ENCODE data around the gene OXLD1.

The OXLD1 gene

GRCh38 chr17:81666342-81667191, at the start of gene OXLD1, which contains the start of gene CCDC137:
Gene OXLD1 (minus strand): TSS chr17:81666605. CDS start chr17:81666577, 28 bp downstream.
Gene CCDC137 (plus strand): TSS chr17:81666737. CDS start chr17:81666767, 30 bp downstream.
- peak; percentile 89 for DNase-seq (ENCODE audit: low read depth)

DNA sequence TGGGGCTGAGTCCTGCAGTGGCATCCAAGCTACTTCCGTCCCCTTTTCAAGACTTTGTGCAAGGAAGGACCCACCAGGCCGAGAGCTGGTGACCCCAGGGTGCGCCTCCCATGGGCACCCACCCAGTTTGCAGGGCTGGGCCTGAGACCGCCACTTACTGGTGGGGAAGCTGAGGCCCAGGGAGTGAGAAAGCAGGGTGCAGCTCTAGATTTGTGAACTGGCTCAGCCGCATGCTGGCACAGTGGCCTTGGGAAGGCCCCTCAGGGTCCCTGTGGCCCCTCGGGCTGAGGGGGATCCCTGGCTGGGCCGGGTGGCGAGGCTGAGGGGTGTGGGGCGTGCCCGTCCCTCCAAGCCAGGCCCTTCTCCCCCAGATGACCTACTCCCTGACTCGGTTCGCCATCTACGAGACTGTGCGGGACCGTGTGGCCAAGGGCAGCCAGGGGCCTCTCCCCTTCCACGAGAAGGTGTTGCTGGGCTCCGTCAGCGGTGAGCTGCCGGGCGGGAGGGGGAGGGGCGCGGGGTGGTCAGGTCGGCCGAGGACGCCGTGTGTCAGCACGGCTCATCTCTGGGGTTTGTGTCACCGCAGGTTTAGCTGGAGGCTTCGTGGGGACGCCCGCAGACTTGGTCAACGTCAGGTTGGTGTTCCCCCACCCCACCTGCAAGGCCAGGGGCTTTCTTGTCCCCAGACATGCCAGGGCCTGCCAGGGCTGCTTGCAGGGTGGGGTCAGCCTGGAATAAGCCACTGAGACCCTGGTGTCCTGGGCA, 48.9 kb upstream of the OXLD1 start:
- no peak for DNase-seq (ENCODE audit: low read depth)

DNA sequence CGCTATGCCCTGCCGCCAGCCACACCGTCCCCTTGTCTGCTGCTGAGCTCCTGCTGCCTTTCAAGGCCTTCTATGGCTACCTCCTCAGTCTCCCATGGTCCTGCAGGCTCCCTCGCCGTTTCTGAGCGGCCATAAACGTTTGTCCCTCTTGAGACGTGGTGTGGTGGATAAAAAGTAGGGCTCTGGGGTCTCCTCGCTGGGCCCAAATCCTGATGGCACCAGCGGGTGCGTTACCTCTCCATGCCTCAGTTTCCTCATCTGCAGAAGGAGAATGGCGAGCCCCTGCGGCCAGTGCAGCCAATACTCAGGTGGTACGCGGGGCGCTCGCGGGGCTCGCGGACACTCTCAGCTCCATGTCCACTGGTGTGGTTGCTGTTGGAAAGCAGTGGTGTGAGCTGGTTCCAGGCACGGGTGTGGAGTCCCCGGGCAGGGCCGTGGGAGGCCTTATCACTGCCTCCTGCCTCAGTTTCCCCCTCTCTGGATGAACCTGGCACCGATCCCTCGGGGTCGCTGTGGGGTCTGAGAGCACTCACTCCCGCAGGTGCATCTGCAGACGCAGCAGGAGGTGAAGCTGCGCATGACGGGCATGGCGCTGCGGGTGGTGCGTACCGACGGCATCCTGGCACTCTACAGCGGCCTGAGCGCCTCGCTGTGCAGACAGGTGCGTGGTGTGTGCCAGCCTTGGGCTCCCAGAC, 48.2 kb upstream of the OXLD1 start:
- no peak for DNase-seq (ENCODE audit: low read depth)

DNA sequence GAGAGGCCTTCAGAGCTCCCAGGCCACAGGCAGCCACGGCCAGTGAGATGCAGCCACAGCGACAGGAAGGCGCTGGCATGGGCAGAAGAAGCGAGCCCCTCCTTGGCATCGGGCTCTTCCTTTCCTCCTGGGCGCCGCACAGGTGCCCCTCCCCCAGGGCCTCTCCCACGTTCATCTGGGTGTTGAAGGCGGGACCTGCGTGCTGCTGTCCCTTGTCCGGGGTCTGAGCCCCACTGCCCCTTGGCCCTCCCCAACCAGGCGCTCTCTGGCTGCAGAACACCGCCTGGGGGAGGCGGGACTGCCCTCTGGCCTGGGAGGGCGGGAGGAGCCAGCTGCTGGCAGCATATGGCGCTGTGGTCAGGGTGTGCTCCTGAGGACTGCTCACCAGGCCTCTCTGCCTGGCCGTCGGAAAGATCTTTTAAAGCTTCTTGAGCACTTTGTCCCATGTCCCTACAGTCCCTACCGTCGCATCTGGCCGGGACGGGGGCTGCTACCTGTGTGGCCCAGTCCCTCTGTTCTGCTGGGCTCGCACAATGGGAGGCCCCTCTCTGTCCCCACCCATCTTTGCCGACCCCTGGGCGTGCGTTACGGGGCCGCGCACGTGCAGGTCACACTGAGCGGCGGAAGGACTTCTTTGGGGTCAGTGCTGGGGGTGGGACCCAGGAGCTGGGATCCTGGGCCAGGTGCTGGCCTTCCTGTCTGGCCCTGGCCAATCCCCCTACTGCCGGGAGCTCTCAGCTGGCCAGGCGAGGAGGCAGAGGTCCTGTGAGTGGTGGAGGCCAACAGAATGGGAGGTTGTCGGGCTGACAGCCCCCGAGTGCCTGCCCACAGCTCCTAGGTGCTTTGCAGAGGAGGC, 47.4 kb upstream of the OXLD1 start:
- DNase-seq (ENCODE audit: low read depth): no peak

DNA sequence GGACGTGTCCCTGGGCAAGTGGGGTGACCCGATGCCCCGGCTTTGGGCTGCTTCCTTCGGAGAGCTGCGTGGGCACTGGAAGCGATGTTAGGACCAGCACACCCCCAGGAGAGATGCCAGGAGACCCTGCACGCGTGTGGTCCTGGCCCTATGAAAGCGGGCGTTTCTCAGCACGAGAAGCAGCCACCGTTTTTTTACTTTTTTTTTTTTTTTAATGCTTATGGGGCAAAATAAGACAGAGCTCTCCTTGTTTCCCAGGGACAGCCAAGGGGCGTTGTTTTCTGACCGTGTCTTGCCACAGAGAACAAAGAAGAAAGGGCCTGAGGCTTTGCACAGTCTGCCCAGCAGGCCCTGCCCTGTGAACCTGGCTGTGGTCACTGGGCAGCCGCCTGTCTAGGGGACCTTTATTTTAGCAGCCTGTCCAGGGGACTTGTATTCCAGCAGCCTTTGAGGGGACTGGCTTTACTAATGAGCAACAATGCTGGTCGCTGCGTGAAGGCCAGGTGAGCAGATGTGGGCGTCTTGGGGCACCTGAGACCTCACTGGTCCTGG, 46.7 kb upstream of the OXLD1 start:
- DNase-seq (ENCODE audit: low read depth): no peak

- no peak for DNase-seq (ENCODE audit: low read depth)
These were observed 46.1 kb upstream of the OXLD1 start for GRCh38 chr17:81712468-81713003.

- DNase-seq (ENCODE audit: low read depth): peak; percentile 41
These were observed 45.5 kb upstream of the OXLD1 start, which contains the start of gene SLC25A10 for GRCh38 chr17:81711814-81712467. Gene SLC25A10 (plus strand): TSS chr17:81712284. CDS start chr17:81712427, 143 bp downstream.

GRCh38 chr17:81710514-81711308, 44.3 kb upstream of the OXLD1 start:
- DNase-seq (ENCODE audit: low read depth): no peak

DNA sequence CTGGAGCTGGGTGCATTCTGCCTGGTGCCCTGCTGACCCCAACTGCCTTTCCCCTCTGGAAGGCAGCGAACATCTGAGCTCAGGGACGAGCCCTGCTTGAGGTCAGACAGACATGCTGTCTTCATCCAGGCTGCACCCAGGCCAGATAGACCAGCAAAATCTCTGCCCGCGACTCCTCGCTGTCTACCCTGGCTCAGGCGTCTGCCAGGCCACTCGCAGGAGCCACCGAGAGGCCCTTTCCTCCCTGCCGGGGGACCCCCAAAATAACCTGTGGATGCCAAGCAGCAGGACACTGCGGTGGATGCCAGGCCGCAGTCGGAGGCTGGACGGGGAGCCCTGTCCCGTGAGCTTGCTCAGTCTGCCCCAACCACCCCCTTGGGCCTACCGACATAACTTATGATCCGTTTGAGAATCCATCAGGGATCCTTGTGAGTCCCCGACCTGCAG, 42.4 kb upstream of the OXLD1 start:
- no peak for DNase-seq (ENCODE audit: low read depth)

DNA sequence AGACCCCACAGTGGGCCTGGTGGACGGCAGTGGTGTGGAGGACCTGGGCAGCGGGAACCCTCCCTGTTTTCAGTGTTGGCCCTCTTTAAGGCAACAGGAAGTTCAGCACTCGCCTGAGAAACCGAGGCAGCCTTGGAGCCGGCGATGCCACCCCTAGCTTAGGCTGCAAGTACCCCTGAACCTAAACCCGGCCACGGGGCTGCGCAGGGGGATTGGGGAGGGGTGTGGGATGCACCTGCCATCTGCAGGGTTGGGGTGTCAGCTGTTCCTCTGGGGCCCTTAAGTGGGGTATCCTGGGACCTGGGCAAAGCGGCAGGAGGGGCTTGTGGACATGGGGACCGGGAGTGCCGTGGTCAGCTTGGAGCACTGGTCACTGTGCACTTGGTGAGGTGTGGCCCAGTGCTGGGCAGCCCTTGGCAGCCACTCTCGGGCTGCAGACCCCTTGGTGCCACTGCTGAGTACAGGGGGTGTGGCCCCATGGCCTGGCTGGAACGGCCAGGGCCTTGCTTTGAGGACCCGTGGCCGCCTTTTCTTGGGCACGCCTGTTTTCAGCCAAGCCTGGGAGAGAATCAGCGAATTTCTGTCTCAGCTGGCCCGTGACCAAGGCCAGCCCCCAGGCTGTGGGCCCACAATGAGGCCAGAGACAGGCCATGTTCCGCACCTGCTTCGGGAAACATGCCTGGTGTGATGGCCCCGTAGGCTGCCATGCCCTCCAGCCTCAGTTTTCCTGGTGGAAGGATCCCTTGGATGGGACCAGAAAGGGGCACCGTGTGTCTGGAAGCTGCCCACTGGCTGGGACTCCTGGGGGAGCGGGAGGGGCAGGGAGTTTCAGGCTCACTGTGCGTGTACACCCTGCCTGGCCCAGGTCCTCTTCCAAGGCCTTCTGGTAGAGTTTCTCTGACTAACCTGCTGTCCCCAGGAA, 41.6 kb upstream of the OXLD1 start:
- no peak for DNase-seq (ENCODE audit: low read depth)

DNA sequence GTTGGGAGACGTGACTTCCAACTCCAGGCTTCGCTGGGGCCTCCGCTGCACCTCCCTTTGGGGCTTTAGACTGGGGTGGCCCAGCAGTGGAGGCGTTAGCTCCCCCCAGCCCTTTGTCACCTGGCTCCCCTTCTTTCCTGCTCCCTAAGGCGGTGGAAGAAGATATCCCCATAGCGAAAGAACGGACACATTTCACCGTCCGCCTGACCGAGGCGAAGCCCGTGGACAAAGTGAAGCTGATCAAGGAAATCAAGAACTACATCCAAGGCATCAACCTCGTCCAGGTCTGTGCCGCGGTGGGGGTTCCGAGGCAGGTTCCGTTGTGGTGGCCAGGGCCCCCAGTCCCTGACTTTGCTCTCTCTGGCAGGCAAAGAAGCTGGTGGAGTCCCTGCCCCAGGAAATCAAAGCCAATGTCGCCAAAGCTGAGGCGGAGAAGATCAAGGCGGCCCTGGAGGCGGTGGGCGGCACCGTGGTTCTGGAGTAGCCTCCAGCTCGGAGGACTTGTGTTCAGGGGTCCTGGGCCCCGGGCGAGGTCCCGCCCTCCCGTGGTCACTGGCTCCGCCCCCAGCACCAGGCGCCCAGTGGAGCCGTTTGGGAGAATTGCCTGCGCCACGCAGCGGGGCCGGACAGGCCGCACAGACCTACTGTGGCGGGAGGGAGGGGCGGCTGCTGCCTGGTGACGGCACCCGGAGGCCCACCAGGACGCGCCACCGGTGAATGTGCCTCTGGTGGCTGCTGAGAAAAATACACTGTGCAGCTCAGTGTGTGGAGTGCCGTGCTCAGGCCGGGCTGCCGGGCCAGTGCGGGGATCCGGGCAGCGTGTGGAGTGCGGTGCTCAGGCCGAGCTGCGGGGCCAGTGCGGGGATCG, 40.6 kb upstream of the OXLD1 start:
- DNase-seq (ENCODE audit: low read depth): no peak

DNA sequence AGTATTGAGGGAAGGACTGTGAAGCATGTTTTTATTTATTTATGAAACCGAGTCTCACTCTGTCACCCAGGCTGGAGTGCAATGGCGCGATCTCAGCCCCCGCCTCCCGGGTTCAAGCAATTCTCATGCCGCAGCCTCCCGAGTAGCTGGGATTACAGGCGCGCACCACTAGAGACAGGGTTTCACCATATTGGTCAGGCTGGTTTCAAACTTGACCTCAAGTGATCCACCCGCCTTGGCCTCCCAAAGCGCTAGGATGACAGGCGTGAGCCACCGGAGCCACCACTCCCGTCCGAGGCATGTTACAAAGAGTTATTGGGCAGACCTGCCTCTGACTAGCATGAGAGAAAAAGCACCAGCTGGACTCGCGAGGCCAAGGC, 39.8 kb upstream of the OXLD1 start:
- DNase-seq (ENCODE audit: low read depth): no peak

DNA sequence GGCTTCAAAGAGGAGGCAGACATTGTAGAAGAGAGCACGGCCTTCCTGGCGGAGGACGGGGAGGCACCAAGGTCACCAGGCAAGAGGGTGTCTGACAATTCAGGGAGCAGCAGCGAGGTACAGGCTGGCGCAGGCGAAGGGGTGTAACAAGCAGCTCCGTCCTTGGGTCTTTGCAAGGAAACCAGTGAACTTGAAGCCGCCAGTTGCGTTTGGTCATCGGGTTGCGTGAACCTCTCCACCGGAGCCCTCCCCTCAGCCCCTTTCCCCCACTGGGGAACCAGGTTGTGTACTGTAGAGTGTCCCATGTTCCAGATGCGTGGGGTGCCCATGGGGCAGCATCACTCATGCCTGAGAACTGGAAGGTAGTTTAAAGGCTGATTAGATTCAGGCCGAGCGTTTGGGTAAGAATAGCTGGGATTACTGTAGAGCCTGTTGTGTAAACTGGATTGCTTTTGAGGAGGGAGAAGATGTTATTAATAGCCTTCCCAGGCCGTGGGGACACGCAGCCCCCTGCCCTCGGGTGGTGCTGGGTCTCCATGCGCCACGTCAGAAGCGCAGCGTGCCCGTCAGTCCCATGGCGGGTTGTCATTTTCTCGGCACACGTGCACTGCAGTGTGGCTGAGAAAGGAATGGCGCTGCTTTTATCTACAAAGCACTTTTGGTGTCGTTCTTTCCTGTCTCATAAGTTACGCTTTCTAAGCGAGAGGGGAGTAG, 39.3 kb upstream of the OXLD1 start:
- DNase-seq (ENCODE audit: low read depth): no peak

GRCh38 chr17:81703747-81704654, 37.6 kb upstream of the OXLD1 start:
- DNase-seq (ENCODE audit: low read depth): no peak

GRCh38 chr17:81702934-81703746, 36.7 kb upstream of the OXLD1 start, which contains the start of gene MRPL12:
Gene MRPL12 (plus strand): TSS chr17:81703367. CDS start chr17:81703502, 135 bp downstream.
- peak; percentile 74 for DNase-seq (ENCODE audit: low read depth)
